Stimulated activated CD8-positive, alpha-beta memory T cell treated with anti-CD3 and anti-CD28 coated beads, Interleukin-15, amount 100 ng/mL, for 48 hours (primary cell): ENCODE results near the gene NT5C.
"Not testable (repeated sequence)": the region's sequence is repeated elsewhere in the genome, so short reads cannot be mapped to it uniquely, and the experiment has no call there.

ENCODE experiments used
- DNase-seq, 2 donors: peaks; one replicate each; pipeline ENCODE4 v3.0.0-alpha.2; 2020; ENCODE audit warnings: low read depth in 2 of 2

NT5C gene

GRCh38 chr17:75131278-75132017 is at the start of gene NT5C:
Gene NT5C (minus strand): TSS chr17:75131742. CDS start chr17:75131707, 35 bp downstream.
- DNase-seq: peak; percentile 72 to 78

- DNase-seq: no peak
Measured at GRCh38 chr17:75181110-75181509, 49.6 kb upstream of the NT5C start.

- DNase-seq: no peak
Measured at GRCh38 chr17:75178453-75178852, 46.9 kb upstream of the NT5C start.

GRCh38 chr17:75176625-75177024 is 45.1 kb upstream of the NT5C start:
- no peak for DNase-seq

- DNase-seq: no peak
Measured at GRCh38 chr17:75174996-75175395, 43.5 kb upstream of the NT5C start.

- DNase-seq: no peak
Measured at GRCh38 chr17:75173526-75173925, 42.0 kb upstream of the NT5C start.

GRCh38 chr17:75168998-75169397 is 37.5 kb upstream of the NT5C start:
- DNase-seq: no peak

- DNase-seq: not testable (repeated sequence)
Measured at GRCh38 chr17:75164606-75165005, 33.1 kb upstream of the NT5C start.

- DNase-seq: no peak
Measured at GRCh38 chr17:75163074-75163473, 31.5 kb upstream of the NT5C start.

- no peak for DNase-seq
Measured at GRCh38 chr17:75160211-75160610, 28.7 kb upstream of the NT5C start.

GRCh38 chr17:75159196-75160031 is 27.9 kb upstream of the NT5C start:
- no peak for DNase-seq

- not testable (repeated sequence) for DNase-seq
Measured at GRCh38 chr17:75158480-75158879, 26.9 kb upstream of the NT5C start.

GRCh38 chr17:75155191-75155601 is 23.7 kb upstream of the NT5C start:
- DNase-seq: no peak

- DNase-seq: peak; percentile 98
Measured at GRCh38 chr17:75154195-75155106, 22.9 kb upstream of the NT5C start, which contains the start of gene JPT1. Gene JPT1 (minus strand): TSS chr17:75154512. CDS start chr17:75154397, 115 bp downstream.

- peak; percentile 6 to 7 for DNase-seq
Measured at GRCh38 chr17:75153780-75154194, 22.2 kb upstream of the NT5C start.

- DNase-seq: peak; percentile 4 to 6
Measured at GRCh38 chr17:75152922-75153779, 21.6 kb upstream of the NT5C start.

- no peak for DNase-seq
Measured at GRCh38 chr17:75152523-75152921, 21.0 kb upstream of the NT5C start.

- no peak for DNase-seq
Measured at GRCh38 chr17:75151930-75152329, 20.4 kb upstream of the NT5C start.

GRCh38 chr17:75147878-75148546 is 16.5 kb upstream of the NT5C start:
- DNase-seq: no peak

GRCh38 chr17:75146592-75146991 is 15.1 kb upstream of the NT5C start:
- no peak for DNase-seq
